Ovary (tissue), 3 donors: ENCODE measurements around the gene IDE.

ENCODE experiments used
- CTCF ChIP-seq, 3 donors: fragments of 450-650 bp in 2 of 3; fragments of 200-600 bp in 1 of 3; IDR thresholded peaks; one replicate each; pipeline versions ENCODE4 v1.5.1 to v1.8.0; 2016 to 2022; ENCODE audit warnings: antibody characterized with exemption in 3 of 3, mild to moderate bottlenecking in 1 of 3
- EP300 ChIP-seq: sonication (generic); formaldehyde crosslinking; IDR thresholded peaks from one replicate; pipeline ENCODE4 v1.6.1; 2017; ENCODE audit warnings: antibody characterized with exemption
- donor health status: DM: no; HTN: no; CAD: no.

DNA sequence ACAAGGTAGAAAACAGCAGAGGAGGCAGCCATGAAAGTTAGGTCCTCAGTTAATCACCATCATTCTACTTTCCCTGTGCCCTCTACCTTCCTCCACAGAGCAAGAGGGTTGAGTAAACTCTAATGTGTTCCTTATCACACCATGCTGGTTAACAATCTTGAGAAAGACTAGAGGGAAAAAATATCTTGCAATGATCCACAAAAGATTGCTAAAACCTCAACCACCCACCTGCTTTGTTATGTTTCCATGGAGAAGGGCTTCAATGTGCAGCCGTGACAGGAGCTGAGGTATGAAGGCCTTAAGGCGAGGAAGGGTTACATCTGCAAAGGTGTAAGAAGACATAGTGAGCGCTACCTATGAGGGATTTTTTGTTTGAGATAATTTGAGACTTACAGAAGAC lies 103.9 kb downstream of the IDE start:
- TF ChIP-seq CTCF (IDR thresholded peaks at IDR 0.05) (no peak), EP300 (no peak)
